Measurements from ENCODE around the gene RBMXL2. TPM values are rescaled to one million over a fixed set of nuclear protein-coding genes. Genes with fewer than 3 reads are reported as not detected.

Gene RBMXL2
- total RNA-seq, 2 donors from 2014 or later = 3.3 TPM; not detected in 1

DNA sequence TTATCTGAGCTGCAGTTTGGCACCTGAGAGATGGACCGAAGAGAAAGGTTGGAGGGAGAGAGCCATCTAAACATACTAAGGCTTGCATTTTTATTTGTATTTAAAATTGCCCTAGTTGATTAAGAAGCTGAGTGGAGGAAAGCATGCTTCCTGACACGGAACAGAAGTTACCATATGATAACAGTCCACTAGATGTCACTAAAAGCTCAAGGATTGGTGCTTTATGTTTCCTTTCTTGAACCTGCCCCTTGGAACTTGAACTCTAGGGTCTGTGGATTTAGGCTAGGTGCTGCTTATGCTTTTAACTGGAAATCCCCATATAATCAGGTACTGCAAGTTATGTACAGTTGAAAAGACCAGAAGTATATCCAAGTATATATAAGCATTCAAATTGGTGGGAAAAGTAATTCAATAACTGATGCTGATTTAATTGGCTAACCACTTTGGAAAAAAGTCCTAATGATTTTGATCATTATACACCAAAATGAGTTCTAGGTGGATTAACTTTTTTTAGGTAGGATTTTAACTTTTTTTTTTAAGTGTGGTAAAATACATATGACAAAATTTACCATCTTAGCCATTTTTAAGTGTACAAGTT is 9.5 kb downstream of the RBMXL2 start:
- WGBS, 2 donors = 2 to 3% methylated on average over 2 of the region's 2 CpGs
- Histone ChIP-seq H3K4me1 (no peaks in the 10 kb centered on the region), H3K4me3 (no peak overlapping the region), H3K9me3 (no peaks in the 10 kb centered on the region), H3K27ac (no peak overlapping the region), H3K27me3 (no peaks in the 10 kb centered on the region), H3K36me3 (replicated peaks in 1 of 2; ENCODE audit: insufficient read depth in 1 of 2, low read depth in 2 of 2) (no peaks in the 10 kb centered on the region)
- peak in 1 of 4 donors; percentile 3 for DNase-seq
- peak; percentile 52 for ATAC-seq
- intact Hi-C loops (cut with DNase I) = loop anchor here (5.0 to 10.0 kb wide), 2 partner anchors 344 to 596 kb away; no protein-coding TSS in a partner anchor
- no peak for TF ChIP-seq POLR2A (IDR thresholded peaks at IDR 0.05)
- TF ChIP-seq, protein P1, sequence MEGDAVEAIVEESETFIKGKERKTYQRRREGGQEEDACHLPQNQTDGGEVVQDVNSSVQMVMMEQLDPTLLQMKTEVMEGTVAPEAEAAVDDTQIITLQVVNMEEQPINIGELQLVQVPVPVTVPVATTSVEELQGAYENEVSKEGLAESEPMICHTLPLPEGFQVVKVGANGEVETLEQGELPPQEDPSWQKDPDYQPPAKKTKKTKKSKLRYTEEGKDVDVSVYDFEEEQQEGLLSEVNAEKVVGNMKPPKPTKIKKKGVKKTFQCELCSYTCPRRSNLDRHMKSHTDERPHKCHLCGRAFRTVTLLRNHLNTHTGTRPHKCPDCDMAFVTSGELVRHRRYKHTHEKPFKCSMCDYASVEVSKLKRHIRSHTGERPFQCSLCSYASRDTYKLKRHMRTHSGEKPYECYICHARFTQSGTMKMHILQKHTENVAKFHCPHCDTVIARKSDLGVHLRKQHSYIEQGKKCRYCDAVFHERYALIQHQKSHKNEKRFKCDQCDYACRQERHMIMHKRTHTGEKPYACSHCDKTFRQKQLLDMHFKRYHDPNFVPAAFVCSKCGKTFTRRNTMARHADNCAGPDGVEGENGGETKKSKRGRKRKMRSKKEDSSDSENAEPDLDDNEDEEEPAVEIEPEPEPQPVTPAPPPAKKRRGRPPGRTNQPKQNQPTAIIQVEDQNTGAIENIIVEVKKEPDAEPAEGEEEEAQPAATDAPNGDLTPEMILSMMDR (IDR thresholded peaks at IDR 0.05) = peak; percentile 25 to 75 (median 73)

DNA sequence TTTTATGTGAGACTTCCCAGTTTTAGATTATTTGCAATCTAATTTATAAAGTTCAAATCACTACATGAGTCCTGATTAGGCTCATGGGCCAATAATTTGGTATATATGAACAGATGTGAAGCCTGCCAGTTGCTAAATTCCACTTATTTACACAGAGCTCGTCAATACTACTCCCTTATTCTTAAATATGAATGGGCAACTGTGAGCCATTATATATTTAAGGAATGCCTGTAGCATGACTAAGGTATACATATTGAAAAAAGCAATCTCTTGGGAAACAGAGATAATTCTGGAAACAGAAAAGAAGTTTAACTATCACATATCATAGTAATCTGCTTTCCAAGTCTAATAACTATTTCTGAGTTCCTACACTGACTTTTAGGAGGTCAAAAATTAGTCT is 27.0 kb downstream of the RBMXL2 start:
- no peak overlapping the region for H3K4me3 ChIP-seq
- DNase-seq (no peak), ATAC-seq (no peak)
- 36 to 40% methylated on average over 1 of the region's 1 CpG for WGBS, 2 donors
- H3K27me3 ChIP-seq = no peaks in the 10 kb centered on the region
- H3K27ac ChIP-seq = no peak overlapping the region
- no peaks in the 10 kb centered on the region for H3K9me3 ChIP-seq
- H3K36me3 ChIP-seq (replicated peaks in 1 of 2; ENCODE audit: insufficient read depth in 1 of 2, low read depth in 2 of 2) = no peaks in the 10 kb centered on the region
- TF ChIP-seq POLR2A (IDR thresholded peaks at IDR 0.05) = no peak
- TF ChIP-seq, protein P1 (IDR thresholded peaks at IDR 0.05) = no peak
- H3K4me1 ChIP-seq = no peaks in the 10 kb centered on the region
- intact Hi-C loops (cut with DNase I) = no loop called here

DNA sequence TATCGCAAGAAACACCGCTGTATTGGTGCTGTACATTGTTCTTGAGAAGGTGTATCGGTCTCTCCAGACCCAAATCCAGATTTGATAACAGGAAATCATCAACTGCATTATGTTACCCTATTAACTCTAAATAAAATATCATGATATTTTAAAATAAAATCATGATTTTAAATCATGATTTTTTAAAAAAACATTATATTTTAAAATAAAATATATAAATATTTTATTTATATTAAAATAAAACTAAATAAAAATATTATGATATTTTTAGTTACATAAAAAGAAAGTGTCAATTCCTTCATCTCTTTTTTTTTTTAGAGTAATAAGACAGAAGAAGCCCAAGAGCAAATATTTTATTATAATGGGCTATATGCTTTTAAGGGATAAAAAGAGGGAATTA is 27.6 kb downstream of the RBMXL2 start:
- intact Hi-C loops (cut with DNase I) = no loop called here
- no peaks in the 10 kb centered on the region for H3K36me3 ChIP-seq (replicated peaks in 1 of 2; ENCODE audit: insufficient read depth in 1 of 2, low read depth in 2 of 2)
- 72 to 99% methylated on average over 3 of the region's 3 CpGs for WGBS, 2 donors
- H3K27me3 ChIP-seq = no peaks in the 10 kb centered on the region
- H3K4me1 ChIP-seq = no peaks in the 10 kb centered on the region
- TF ChIP-seq POLR2A (IDR thresholded peaks at IDR 0.05) = no peak
- TF ChIP-seq, protein P1 (IDR thresholded peaks at IDR 0.05) = no peak
- H3K4me3 ChIP-seq = no peak overlapping the region
- DNase-seq (no peak), ATAC-seq (no peak)
- no peaks in the 10 kb centered on the region for H3K9me3 ChIP-seq
- no peak overlapping the region for H3K27ac ChIP-seq

DNA sequence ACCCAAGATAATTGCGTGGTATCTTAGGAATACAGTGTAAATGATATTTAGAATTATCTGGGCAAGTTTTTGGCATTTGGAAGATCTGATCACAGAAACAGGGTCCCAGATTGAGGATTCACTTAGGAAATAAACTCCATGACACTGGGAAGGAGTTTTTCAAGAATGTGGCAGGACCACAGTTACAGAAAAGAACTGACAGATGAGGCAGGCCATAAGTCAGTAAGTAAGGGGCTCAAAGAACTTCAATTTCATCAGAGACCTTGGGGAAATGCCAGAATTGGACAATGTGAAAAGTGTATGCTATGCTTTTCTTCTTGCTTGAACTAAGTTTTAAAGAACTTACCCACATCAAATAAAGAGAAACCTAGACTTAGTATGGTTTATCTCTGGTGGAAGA is 49.3 kb downstream of the RBMXL2 start:
- no peaks in the 10 kb centered on the region for H3K4me1 ChIP-seq
- H3K36me3 ChIP-seq (replicated peaks in 1 of 2; ENCODE audit: insufficient read depth in 1 of 2, low read depth in 2 of 2) = no peaks in the 10 kb centered on the region
- H3K27me3 ChIP-seq = no peaks in the 10 kb centered on the region
- no peak overlapping the region for H3K27ac ChIP-seq
- no peak for TF ChIP-seq POLR2A (IDR thresholded peaks at IDR 0.05)
- TF ChIP-seq, protein P1 (IDR thresholded peaks at IDR 0.05) = no peak
- ATAC-seq (no peak), DNase-seq (no peak)
- H3K4me3 ChIP-seq = no peak overlapping the region
- no peaks in the 10 kb centered on the region for H3K9me3 ChIP-seq
- 46 to 88% methylated on average over 1 of the region's 1 CpG for WGBS, 2 donors
- intact Hi-C loops (cut with DNase I) = no loop called here

Other genes with a start within 250 kb of the RBMXL2 start
- not detected for gene OR10A5, start 243.3 kb upstream of the RBMXL2 start, total RNA-seq
- not detected for gene OR10A2, start 225.9 kb upstream of the RBMXL2 start, total RNA-seq
- not detected for gene OR10A4, start 212.4 kb upstream of the RBMXL2 start, total RNA-seq
- gene OR2D2, start 196.5 kb upstream of the RBMXL2 start, total RNA-seq = under 1 TPM in 1 of 2 donors, not detected in 1; 0.78 TPM
- not detected for gene OR2D3, start 168.0 kb upstream of the RBMXL2 start, total RNA-seq
- gene ZNF215, start 162.6 kb upstream of the RBMXL2 start, total RNA-seq = 1 to 10 TPM; 4.9 to 7.3 TPM
- gene ZNF214, start 68.7 kb upstream of the RBMXL2 start, total RNA-seq = 1 to 10 TPM; 2.1 to 4.3 TPM
- under 1 TPM; under 0.01 to 0.33 TPM for gene NLRP14, start 68.5 kb upstream of the RBMXL2 start, total RNA-seq
- gene SYT9, start 162.9 kb downstream of the RBMXL2 start, total RNA-seq = 1 to 10 TPM in 1 of 2 donors, not detected in 1; 1.0 TPM